SK-N-SH (cell line): Measurements from ENCODE around the gene TRHDE.

ENCODE experiments used
- EZH2phosphoT487 ChIP-seq: fragments of 200-600 bp; sonication (generic); IDR thresholded peaks from 2 replicates; pipeline ENCODE4 v1.6.1; 2017; ENCODE audit warnings: low read depth, mixed run types, mild to moderate bottlenecking, antibody characterized with exemption, moderate library complexity, borderline replicate concordance
- MAX ChIP-seq: IDR thresholded peaks from 2 replicates; pipeline ENCODE4 v1.4.0; 2012; ENCODE audit warnings: low read depth
- POLR2AphosphoS5 ChIP-seq: IDR thresholded peaks from 2 replicates; pipeline ENCODE4 v1.6.1; 2012; ENCODE audit warnings: low read depth, low read length
- TAF1 ChIP-seq: IDR thresholded peaks from 2 replicates; pipeline ENCODE4 v1.6.1; 2012; ENCODE audit warnings: low read depth, mild to moderate bottlenecking, low read length, moderate library complexity, borderline replicate concordance
- TF ChIP-seq, protein P1 (sequence below): fragments of 200-600 bp; sonication (generic); IDR thresholded peaks from 2 replicates; pipeline ENCODE4 v1.6.1; 2017; ENCODE audit warnings: antibody characterized with exemption, mild to moderate bottlenecking, moderate library complexity
- TF ChIP-seq, protein P2 (sequence below): IDR thresholded peaks from 2 replicates; pipeline ENCODE4 v1.6.1; 2012; ENCODE audit warnings: mild to moderate bottlenecking, low read depth, low read length, moderate library complexity

DNA sequence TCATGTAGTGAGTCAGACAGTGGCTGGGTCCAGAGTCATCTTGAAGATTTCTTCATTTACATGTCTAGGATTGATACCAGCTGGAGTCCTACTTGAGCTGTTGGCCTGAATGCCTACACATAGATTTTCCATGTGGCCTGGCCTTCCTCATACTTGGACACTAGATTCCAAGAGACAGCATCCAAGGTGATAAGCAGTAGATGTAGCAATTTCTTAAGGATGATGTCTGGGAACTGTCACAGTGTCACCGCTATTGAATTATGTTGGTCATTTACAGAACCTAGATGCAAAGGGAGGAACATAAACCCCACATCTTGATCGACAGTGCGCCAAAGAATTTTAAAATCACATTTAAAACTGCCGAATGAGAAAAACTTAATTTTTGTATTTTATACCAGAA is 412.3 kb downstream of the TRHDE start:
- TF ChIP-seq, protein P1, sequence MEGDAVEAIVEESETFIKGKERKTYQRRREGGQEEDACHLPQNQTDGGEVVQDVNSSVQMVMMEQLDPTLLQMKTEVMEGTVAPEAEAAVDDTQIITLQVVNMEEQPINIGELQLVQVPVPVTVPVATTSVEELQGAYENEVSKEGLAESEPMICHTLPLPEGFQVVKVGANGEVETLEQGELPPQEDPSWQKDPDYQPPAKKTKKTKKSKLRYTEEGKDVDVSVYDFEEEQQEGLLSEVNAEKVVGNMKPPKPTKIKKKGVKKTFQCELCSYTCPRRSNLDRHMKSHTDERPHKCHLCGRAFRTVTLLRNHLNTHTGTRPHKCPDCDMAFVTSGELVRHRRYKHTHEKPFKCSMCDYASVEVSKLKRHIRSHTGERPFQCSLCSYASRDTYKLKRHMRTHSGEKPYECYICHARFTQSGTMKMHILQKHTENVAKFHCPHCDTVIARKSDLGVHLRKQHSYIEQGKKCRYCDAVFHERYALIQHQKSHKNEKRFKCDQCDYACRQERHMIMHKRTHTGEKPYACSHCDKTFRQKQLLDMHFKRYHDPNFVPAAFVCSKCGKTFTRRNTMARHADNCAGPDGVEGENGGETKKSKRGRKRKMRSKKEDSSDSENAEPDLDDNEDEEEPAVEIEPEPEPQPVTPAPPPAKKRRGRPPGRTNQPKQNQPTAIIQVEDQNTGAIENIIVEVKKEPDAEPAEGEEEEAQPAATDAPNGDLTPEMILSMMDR, result no peak
- TF ChIP-seq TAF1 (no peak), EZH2phosphoT487 (no peak), POLR2AphosphoS5 (no peak), MAX (no peak)
- TF ChIP-seq, protein P2, sequence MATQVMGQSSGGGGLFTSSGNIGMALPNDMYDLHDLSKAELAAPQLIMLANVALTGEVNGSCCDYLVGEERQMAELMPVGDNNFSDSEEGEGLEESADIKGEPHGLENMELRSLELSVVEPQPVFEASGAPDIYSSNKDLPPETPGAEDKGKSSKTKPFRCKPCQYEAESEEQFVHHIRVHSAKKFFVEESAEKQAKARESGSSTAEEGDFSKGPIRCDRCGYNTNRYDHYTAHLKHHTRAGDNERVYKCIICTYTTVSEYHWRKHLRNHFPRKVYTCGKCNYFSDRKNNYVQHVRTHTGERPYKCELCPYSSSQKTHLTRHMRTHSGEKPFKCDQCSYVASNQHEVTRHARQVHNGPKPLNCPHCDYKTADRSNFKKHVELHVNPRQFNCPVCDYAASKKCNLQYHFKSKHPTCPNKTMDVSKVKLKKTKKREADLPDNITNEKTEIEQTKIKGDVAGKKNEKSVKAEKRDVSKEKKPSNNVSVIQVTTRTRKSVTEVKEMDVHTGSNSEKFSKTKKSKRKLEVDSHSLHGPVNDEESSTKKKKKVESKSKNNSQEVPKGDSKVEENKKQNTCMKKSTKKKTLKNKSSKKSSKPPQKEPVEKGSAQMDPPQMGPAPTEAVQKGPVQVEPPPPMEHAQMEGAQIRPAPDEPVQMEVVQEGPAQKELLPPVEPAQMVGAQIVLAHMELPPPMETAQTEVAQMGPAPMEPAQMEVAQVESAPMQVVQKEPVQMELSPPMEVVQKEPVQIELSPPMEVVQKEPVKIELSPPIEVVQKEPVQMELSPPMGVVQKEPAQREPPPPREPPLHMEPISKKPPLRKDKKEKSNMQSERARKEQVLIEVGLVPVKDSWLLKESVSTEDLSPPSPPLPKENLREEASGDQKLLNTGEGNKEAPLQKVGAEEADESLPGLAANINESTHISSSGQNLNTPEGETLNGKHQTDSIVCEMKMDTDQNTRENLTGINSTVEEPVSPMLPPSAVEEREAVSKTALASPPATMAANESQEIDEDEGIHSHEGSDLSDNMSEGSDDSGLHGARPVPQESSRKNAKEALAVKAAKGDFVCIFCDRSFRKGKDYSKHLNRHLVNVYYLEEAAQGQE, result no peak
